OCI-LY3 (cell line): ENCODE results near the gene ESYT2.

Experiments
- CTCF ChIP-seq: fragments of 200-600, 300-600 bp; sonication (generic); IDR thresholded peaks from 2 replicates; pipeline ENCODE4 v1.5.1; 2014; ENCODE audit warnings: antibody characterized with exemption, low read length, low read depth
- EZH2phosphoT487 ChIP-seq: fragments of 200-600 bp; shearing (Covaris generic); IDR thresholded peaks from 2 replicates; pipeline ENCODE4 v1.6.1; 2018; ENCODE audit warnings: antibody characterized with exemption, mixed run types, low read depth

DNA sequence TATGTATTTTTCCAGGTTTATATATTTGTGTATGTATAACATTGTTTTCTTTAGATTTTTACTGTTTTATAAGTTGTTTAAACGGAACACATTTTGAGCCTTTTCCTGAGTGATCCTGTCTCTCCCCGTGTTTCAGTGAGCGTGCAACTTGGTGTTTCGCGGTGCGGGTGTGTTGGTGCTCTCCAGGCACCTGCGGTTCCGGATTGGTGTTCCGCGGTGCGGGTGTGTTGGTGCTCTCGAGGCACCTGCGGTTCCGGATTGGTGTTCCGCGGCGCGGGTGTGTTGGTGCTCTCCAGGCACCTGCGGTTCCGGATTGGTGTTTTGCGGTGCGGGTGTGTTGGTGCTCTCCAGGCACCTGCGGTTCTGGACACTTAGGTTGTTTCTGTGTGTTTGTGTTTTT lies 47.7 kb upstream of the ESYT2 start:
- TF ChIP-seq CTCF (no peak), EZH2phosphoT487 (no peak)
